ENCODE measurements around the gene CRMP1.

- TF ChIP-seq CTCF (IDR thresholded peaks at IDR 0.05) = no peak
- TF ChIP-seq POLR2A (IDR thresholded peaks at IDR 0.05) = no peak
- no peak for TF ChIP-seq EP300 (IDR thresholded peaks at IDR 0.05)
- TF ChIP-seq POLR2AphosphoS5 (IDR thresholded peaks at IDR 0.05) = no peak
Observed at GRCh38 chr4:5897674-5898073, 4.8 kb upstream of the CRMP1 start.

Measured in upper lobe of left lung (tissue), 4 donors.